Measurements from ENCODE around the gene PRLR. TPM values are rescaled to one million over a fixed set of nuclear protein-coding genes. Genes with fewer than 3 reads are reported as not detected.

PRLR gene
- total RNA-seq, 1 experiment from 2014 or later, result 2.5 TPM

GRCh38 chr5:35161652-35162273 lies 68.5 kb downstream of the PRLR start:
- Histone ChIP-seq H3K9ac (ENCODE audit: extremely low read depth, insufficient read length, low read length) (no peak overlapping the region), H2BK5ac (ENCODE audit: insufficient read length, low read length) (no peak overlapping the region), H3K18ac (ENCODE audit: insufficient read length, low read depth, low read length) (no peak overlapping the region), H3T11ph (ENCODE audit: low read length) (no peak overlapping the region), H2BK20ac (ENCODE audit: low read depth, low read length, poor library complexity, severe bottlenecking) (no peak overlapping the region), H2BK15ac (ENCODE audit: low read depth, low read length) (no peak overlapping the region), H3K56ac (ENCODE audit: insufficient read length, low read depth, low read length) (no peak overlapping the region), H2AK5ac (ENCODE audit: insufficient read length, low read length) (no peak overlapping the region), H4K5ac (ENCODE audit: insufficient read length, low read depth, low read length) (no peak overlapping the region), H4K91ac (ENCODE audit: insufficient read length, low read depth, low read length) (no peak overlapping the region), H3K79me2 (ENCODE audit: insufficient read depth, low read length) (no peaks in the 10 kb centered on the region), H4K20me1 (ENCODE audit: control insufficient read depth, insufficient read depth, insufficient read length) (no peaks in the 10 kb centered on the region), H3K4ac (ENCODE audit: low read depth, low read length) (no peak overlapping the region), H2AFZ (ENCODE audit: low read length) (no peak overlapping the region), H3K4me1 (ENCODE audit: insufficient read depth, low read length) (no peaks in the 10 kb centered on the region), H3K14ac (ENCODE audit: insufficient read depth, low read length) (no peak overlapping the region), H3K27me3 (ENCODE audit: insufficient read depth, low read length) (no peaks in the 10 kb centered on the region), H3K23ac (ENCODE audit: insufficient read length, low read depth, low read length) (no peak overlapping the region), H4K8ac (replicated peaks; ENCODE audit: insufficient read length, low read depth, low read length) (no peak overlapping the region), H2BK12ac (ENCODE audit: insufficient read length, low read depth, low read length) (no peak overlapping the region), H3K79me1 (ENCODE audit: insufficient read depth, low read depth, low read length, poor library complexity, severe bottlenecking) (no peaks in the 10 kb centered on the region), H3K4me2 (ENCODE audit: insufficient read depth, insufficient read length, low read length) (no peak overlapping the region), H2BK120ac (ENCODE audit: low read depth, low read length, poor library complexity, severe bottlenecking) (no peak overlapping the region), H3K23me2 (ENCODE audit: insufficient read length, low read depth, low read length, poor library complexity, severe bottlenecking) (no peaks in the 10 kb centered on the region), H3K9me3 (ENCODE audit: control insufficient read depth, low read depth, low read length) (no peaks in the 10 kb centered on the region), H3K27ac (ENCODE audit: insufficient read length, low read depth, low read length) (no peak overlapping the region)
- Mint-ChIP-seq H3K27me3 (ENCODE audit: low read depth) (no peaks in the 10 kb centered on the region), H3K9me3 (no peaks in the 10 kb centered on the region; a peak in 1 of 5 replicates), H3K4me1 (peaks cover 10 to 16% of the 10 kb centered on the region in 2 experiments), H3K36me3 (ENCODE audit: insufficient read depth in 1 of 3, low read depth in 3 of 3) (no peaks in the 10 kb centered on the region; a peak in 1 of 7 replicates), H3K27ac (no peak overlapping the region), H3K4me3 (no peak overlapping the region)
- TF ChIP-seq CTCF (conservative IDR thresholded peaks at IDR 0.05), result no peak
- no CpG with 5 or more reads among the region's 7 CpGs for WGBS (ENCODE audit: extremely low coverage, insufficient read length, low lambda C conversion rate)
- no peak for DNase-seq
